AG04450 (cell line): ENCODE data around the gene PKD1L1. TPM values are rescaled to one million over a fixed set of nuclear protein-coding genes. Genes with fewer than 3 reads are reported as not detected.

Experiments used
- CTCF ChIA-PET: fragments of 300-600, 350-600 bp; formaldehyde crosslinking; extraction: SDS; loops from one replicate; lab custom pipeline; 2022; ENCODE audit warnings: antibody characterized with exemption, inconsistent platforms; lab: Charles Lee
- POLR2A ChIA-PET: fragments of 350-600 bp; formaldehyde crosslinking; extraction: SDS; loops from one replicate; lab custom pipeline; 2021; ENCODE audit warnings: antibody characterized with exemption, inconsistent platforms; lab: Yijun Ruan, JAX
- DNase-seq: peaks from one replicate; pipeline ENCODE4 v3.0.0-alpha.2; 2011; ENCODE audit warnings: low read depth, low spot score
- H3K27ac ChIP-seq: one replicate; pipeline ENCODE4 v1.5.1; 2012; ENCODE audit warnings: low read depth, low read length, control low read depth
- H3K27me3 ChIP-seq: one replicate; pipeline ENCODE4 v1.6.0; 2012; ENCODE audit warnings: low read length; ENCODE audit not compliant: control insufficient read depth, insufficient read depth
- H3K4me3 ChIP-seq: 2 replicates; pipeline ENCODE4 v1.5.1; 2011; ENCODE audit warnings: mild to moderate bottlenecking, low read depth, low read length, control low read depth
- H3K9me3 ChIP-seq: 2 replicates; pipeline ENCODE4 v1.5.1; 2012; ENCODE audit warnings: low read length; ENCODE audit not compliant: control insufficient read depth, insufficient read depth
- polyA plus RNA-seq: library from polyadenylated mRNA; depleted of rRNA; stranded (reverse); fragments of >200 nt; gene quantifications from 2 replicates; pipeline ENCODE4 v1.2.3, GENCODE V29; 2011
- TF ChIP-seq, protein P1 (sequence below): IDR thresholded peaks from 2 replicates; pipeline ENCODE4 v1.5.1; 2011; ENCODE audit warnings: low read depth, low read length, control low read depth, inconsistent platforms

Gene PKD1L1
- polyA plus RNA-seq, 1 experiment, result 0.01 TPM

DNA sequence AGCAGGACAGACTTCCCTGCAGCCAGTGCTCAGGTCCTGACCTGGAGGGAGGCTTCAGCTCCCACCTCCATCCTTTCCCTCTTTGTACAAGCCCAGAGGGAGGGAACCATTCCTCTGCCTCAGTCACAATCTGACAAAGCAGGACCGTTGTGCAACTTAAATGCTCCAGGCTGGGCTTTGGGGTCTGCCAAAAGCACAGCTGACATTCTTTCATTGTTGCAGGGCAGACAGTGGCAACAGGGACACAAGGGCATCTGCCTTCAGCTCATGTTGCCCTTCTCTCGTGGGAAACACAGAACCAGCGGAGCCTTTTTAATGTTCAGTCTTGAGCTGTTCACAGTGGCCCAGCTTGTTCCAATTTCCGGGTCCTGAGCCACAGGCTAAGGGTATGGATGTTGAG lies 210.7 kb downstream of the PKD1L1 start:
- TF ChIP-seq, protein P1, sequence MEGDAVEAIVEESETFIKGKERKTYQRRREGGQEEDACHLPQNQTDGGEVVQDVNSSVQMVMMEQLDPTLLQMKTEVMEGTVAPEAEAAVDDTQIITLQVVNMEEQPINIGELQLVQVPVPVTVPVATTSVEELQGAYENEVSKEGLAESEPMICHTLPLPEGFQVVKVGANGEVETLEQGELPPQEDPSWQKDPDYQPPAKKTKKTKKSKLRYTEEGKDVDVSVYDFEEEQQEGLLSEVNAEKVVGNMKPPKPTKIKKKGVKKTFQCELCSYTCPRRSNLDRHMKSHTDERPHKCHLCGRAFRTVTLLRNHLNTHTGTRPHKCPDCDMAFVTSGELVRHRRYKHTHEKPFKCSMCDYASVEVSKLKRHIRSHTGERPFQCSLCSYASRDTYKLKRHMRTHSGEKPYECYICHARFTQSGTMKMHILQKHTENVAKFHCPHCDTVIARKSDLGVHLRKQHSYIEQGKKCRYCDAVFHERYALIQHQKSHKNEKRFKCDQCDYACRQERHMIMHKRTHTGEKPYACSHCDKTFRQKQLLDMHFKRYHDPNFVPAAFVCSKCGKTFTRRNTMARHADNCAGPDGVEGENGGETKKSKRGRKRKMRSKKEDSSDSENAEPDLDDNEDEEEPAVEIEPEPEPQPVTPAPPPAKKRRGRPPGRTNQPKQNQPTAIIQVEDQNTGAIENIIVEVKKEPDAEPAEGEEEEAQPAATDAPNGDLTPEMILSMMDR, result no peak
- H3K27ac ChIP-seq, result no peak overlapping the region
- ChIA-PET POLR2A (interaction anchor here (0.7 kb wide), 1 partner anchor 225 kb away, joined by 3 read pairs; no protein-coding TSS in a partner anchor), CTCF (interaction anchor here (1.0 kb wide), 1 partner anchor 10 kb away, joined by 3 read pairs; no protein-coding TSS in a partner anchor)
- no peaks in the 10 kb centered on the region for H3K9me3 ChIP-seq
- H3K4me3 ChIP-seq, result no peak overlapping the region
- no peaks in the 10 kb centered on the region for H3K27me3 ChIP-seq
- DNase-seq, result no peak

GRCh38 chr7:47735431-47736345 lies 212.6 kb downstream of the PKD1L1 start:
- POLR2A ChIA-PET, result no interaction called here
- DNase-seq, result no peak
- H3K4me3 ChIP-seq, result no peak overlapping the region
- CTCF ChIA-PET, result no interaction called here
- H3K9me3 ChIP-seq, result no peaks in the 10 kb centered on the region
- no peaks in the 10 kb centered on the region for H3K27me3 ChIP-seq
- H3K27ac ChIP-seq, result no peak overlapping the region
- TF ChIP-seq, protein P1, result no peak

DNA sequence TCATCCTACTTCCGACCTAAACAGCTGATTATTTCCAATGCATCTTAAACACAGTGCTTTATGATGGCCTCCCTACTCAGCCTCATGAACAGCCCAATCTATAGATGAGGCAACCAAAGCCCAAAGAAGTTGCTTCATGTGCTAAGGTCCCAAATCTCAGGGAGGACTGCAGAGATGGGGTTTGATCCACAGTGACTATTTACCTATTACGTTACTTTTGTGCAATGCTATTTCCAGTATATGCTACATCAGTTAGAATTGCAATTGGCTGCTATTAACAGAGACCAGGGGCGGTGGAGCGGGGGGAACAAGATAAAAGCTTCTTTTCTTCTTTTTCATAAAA lies 213.3 kb downstream of the PKD1L1 start:
- TF ChIP-seq, protein P1, result no peak
- ChIA-PET POLR2A (no interaction called here), CTCF (no interaction called here)
- H3K27ac ChIP-seq, result no peak overlapping the region
- H3K4me3 ChIP-seq, result no peak overlapping the region
- DNase-seq, result no peak
- H3K27me3 ChIP-seq, result no peaks in the 10 kb centered on the region
- no peaks in the 10 kb centered on the region for H3K9me3 ChIP-seq

DNA sequence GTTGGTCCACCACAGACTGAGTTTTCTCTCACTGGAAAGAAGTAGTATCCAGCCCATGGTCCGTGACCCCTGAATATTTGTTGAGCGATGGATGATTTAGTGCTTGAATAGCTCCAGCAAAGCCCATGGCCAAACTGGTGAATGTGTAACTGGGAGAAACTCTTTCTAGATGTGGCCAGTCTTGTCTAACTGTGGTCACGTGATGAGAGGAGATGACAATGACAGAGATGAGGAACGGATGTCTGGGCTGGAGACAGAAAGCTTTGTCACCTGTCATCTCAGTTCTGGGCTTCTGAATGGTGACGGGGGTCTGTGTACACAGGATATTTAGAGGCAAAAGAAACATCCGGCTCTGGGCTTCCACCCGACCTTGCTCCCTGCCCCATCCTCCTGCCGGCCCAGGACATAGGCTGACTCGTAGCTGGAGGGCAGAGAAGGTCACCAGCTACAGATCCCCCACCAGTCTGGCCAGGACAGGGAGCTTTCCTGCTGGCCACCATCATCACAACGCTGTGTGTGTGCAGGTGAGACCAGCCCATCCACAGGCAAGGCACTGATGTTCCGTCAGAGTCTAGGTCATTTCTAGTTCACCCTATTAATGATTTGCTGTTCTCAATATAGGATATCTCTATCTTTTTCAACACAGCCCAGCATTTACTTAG lies 213.8 kb downstream of the PKD1L1 start:
- no peak overlapping the region for H3K27ac ChIP-seq
- CTCF ChIA-PET, result no interaction called here
- TF ChIP-seq, protein P1, result no peak

DNA sequence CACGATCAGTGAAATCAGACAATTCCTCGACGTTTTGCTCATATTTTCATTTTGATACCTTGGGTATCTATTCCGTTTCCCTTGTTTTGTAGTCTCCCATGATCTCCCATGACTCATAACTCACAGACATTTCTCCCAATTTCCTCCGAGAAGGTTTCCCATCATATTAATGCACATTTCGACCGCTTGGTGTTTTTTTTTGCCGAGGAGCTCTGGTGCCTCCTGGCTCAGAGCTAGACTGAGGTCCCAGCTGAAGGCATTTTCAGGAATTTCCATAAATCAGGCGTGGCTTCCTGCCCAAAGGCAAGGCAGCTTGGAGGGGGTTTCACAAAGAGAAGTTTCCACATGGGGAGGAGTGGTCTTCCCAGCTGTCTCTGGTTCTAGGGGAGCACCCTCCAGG lies 218.1 kb downstream of the PKD1L1 start:
- ChIA-PET POLR2A (no interaction called here), CTCF (no interaction called here)
- Histone ChIP-seq H3K4me3 (no peak overlapping the region), H3K9me3 (no peaks in the 10 kb centered on the region), H3K27me3 (no peaks in the 10 kb centered on the region), H3K27ac (no peak overlapping the region)
- no peak for DNase-seq
- TF ChIP-seq, protein P1, result no peak

More for the DNA sequence above, 213.8 kb downstream of the PKD1L1 start:
- Histone ChIP-seq H3K9me3 (no peaks in the 10 kb centered on the region), H3K4me3 (no peak overlapping the region), H3K27me3 (no peaks in the 10 kb centered on the region)
- POLR2A ChIA-PET, result no interaction called here
- no peak for DNase-seq
